K562 (cell line): ENCODE data around the gene FGFR4. TPM values are rescaled to one million over a fixed set of nuclear protein-coding genes. Genes with fewer than 3 reads are reported as not detected.
A peak's percentile ranks its signal among the peaks of the same experiment; 100 is the strongest.

ENCODE experiments used
- CBX5 ChIP-seq: IDR thresholded peaks from 2 replicates; pipeline ENCODE4 v1.6.1; 2014; ENCODE audit warnings: low read depth, borderline replicate concordance
- CREB5 ChIP-seq: fragments of 250-450 bp; sonication (Bioruptor Pico); IDR thresholded peaks from 2 replicates; pipeline ENCODE4 v1.5.0; 2020; ENCODE audit warnings: mild to moderate bottlenecking
- EP400 ChIP-seq: fragments of 450-650 bp; IDR thresholded peaks from 2 replicates; pipeline ENCODE4 v1.6.1; 2017; ENCODE audit warnings: antibody characterized with exemption, mild to moderate bottlenecking, moderate library complexity
- HNRNPK ChIP-seq: fragments of 200-400 bp; formaldehyde crosslinking; IDR thresholded peaks from one replicate; pipeline ENCODE4 v1.6.1; 2018; ENCODE audit warnings: mild to moderate bottlenecking, low read depth, low read length; ENCODE audit not compliant: poor library complexity, severe bottlenecking
- LARP7 ChIP-seq: fragments of 450-650 bp; IDR thresholded peaks from 2 replicates; pipeline ENCODE4 v1.6.1; 2016
- MCM7 ChIP-seq, 2 experiments: fragments of 450-650 bp; IDR thresholded peaks; 2 replicates each; pipeline ENCODE4 v1.6.1; 2016 to 2018
- MTA2 ChIP-seq: fragments of 450-650 bp; IDR thresholded peaks from 2 replicates; pipeline ENCODE4 v1.6.1; 2016; ENCODE audit warnings: low read depth
- POLR2H ChIP-seq: IDR thresholded peaks from 2 replicates; pipeline ENCODE4 v1.6.1; 2016; ENCODE audit warnings: missing genetic modification characterization, low read depth, mild to moderate bottlenecking, control low read depth, missing compliant biosample characterization, moderate library complexity
- PYGO2 ChIP-seq: fragments of 450-650 bp; IDR thresholded peaks from 2 replicates; pipeline ENCODE4 v1.6.1; 2016; ENCODE audit warnings: mild to moderate bottlenecking, missing genetic modification characterization, moderate library complexity, missing compliant biosample characterization
- ZBTB11 ChIP-seq, 3 experiments: fragments of 200-800 bp in 1 of 3; fragments of 250-450 bp in 1 of 3; fragments of 450-650 bp in 1 of 3; sonication (Bioruptor Pico) in 1 of 3; sonication (Bioruptor generic) in 1 of 3; formaldehyde crosslinking in 1 of 3; IDR thresholded peaks; 2 replicates each; pipeline versions ENCODE4 v1.6.1 to v1.8.0; 2016 to 2022; ENCODE audit warnings: mild to moderate bottlenecking in 2 of 3, missing genetic modification characterization in 2 of 3, missing compliant biosample characterization in 1 of 3, moderate library complexity in 1 of 3
- ZBTB34 ChIP-seq: fragments of 250-450 bp; sonication (Bioruptor Pico); IDR thresholded peaks from 2 replicates; pipeline ENCODE4 v1.8.0; 2021; ENCODE audit warnings: mild to moderate bottlenecking, moderate library complexity
- ZNF280B ChIP-seq: fragments of 250-450 bp; sonication (Bioruptor Pico); IDR thresholded peaks from 2 replicates; pipeline ENCODE4 v1.5.1; 2021; ENCODE audit warnings: mild to moderate bottlenecking
- ZNF583 ChIP-seq: fragments of 250-450 bp; sonication (Bioruptor Pico); IDR thresholded peaks from 2 replicates; pipeline ENCODE4 v1.4.0; 2020
- polyA plus RNA-seq, 8 experiments: library from polyadenylated mRNA; depleted of rRNA in 4 of 8; stranded (reverse) in 5 of 8; unstranded in 3 of 8; fragments of >200 nt; fragmentation: Nextera tagmentation in 2 of 8; fragmentation: Illumina TruSeq in 1 of 8; extraction: Ambion mirVana in 2 of 8; extraction: Trizol in 1 of 8; gene quantifications; 2 replicates each; pipeline versions ENCODE4 v1.2.1 to v1.2.3, GENCODE V29; 2011 to 2014; ENCODE audit warnings: inconsistent platforms in 1 of 8, missing spikeins in 1 of 8
- total RNA-seq, 7 experiments: library from RNA; depleted of rRNA in 6 of 7; stranded (reverse); fragments of >200 nt in 6 of 7; fragmentation: Illumina TruSeq in 2 of 7; extraction: Trizol in 2 of 7; gene quantifications; 2 replicates each; pipeline versions ENCODE4 v1.2.1 to v1.2.3, GENCODE V29; 2011 to 2021; ENCODE audit warnings: low replicate concordance in 1 of 7
- TF ChIP-seq, protein P1 (sequence below): sonication (generic); formaldehyde crosslinking; IDR thresholded peaks from 2 replicates; pipeline ENCODE4 v1.9.0; 2022; ENCODE audit warnings: mild to moderate bottlenecking, missing genetic modification reagents
- TF ChIP-seq, protein P2 (sequence below): fragments of 250-450 bp; sonication (Bioruptor Pico); IDR thresholded peaks from 2 replicates; pipeline ENCODE4 v1.9.0; 2021; ENCODE audit warnings: mild to moderate bottlenecking
- TF ChIP-seq, protein P3 (sequence below): fragments of 450-650 bp; formaldehyde crosslinking; IDR thresholded peaks from 2 replicates; pipeline ENCODE4 v1.4.0; 2020; ENCODE audit warnings: mild to moderate bottlenecking, moderate library complexity

The FGFR4 gene
- total and polyA plus RNA-seq, 9 of the 15 experiments (the other 6 are each of a cell fraction or from before 2014, with no cell fraction given): 0.76 to 35.4 (median 7.5) TPM

GRCh38 chr5:177133853-177134696 lies 47.4 kb downstream of the FGFR4 start (continued):
- TF ChIP-seq ZBTB11 (CRISPR knock-in tag; IDR thresholded peaks at IDR 0.05) (0 out of 6 replicates have a peak, but pooled peaks of 1 of the 3 experiments have one; percentile 50), ZNF280B (CRISPR knock-in tag) (no peak), PYGO2 (tag) (no peak), POLR2H (tag) (peak; percentile 11; the same call in 1 of the 2 replicates), MCM7 (IDR thresholded peaks at IDR 0.05) (no peak), ZNF583 (CRISPR knock-in tag) (0 out of 2 replicates have a peak, but pooled peaks have one; percentile 39), LARP7 (no peak), HNRNPK (peak; percentile 82), CBX5 (no peak), CREB5 (CRISPR knock-in tag) (no peak), EP400 (0 out of 2 replicates have a peak, but pooled peaks have one; percentile 24), ZBTB34 (CRISPR knock-in tag) (0 out of 2 replicates have a peak, but pooled peaks have one; percentile 26), MTA2 (no peak)
- TF ChIP-seq, protein P1, sequence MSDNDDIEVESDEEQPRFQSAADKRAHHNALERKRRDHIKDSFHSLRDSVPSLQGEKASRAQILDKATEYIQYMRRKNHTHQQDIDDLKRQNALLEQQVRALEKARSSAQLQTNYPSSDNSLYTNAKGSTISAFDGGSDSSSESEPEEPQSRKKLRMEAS (CRISPR knock-in tag): peak; percentile 43; the same call in 1 of the 2 replicates
- TF ChIP-seq, protein P2, sequence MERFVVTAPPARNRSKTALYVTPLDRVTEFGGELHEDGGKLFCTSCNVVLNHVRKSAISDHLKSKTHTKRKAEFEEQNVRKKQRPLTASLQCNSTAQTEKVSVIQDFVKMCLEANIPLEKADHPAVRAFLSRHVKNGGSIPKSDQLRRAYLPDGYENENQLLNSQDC (CRISPR knock-in tag): no peak
- TF ChIP-seq, protein P3, sequence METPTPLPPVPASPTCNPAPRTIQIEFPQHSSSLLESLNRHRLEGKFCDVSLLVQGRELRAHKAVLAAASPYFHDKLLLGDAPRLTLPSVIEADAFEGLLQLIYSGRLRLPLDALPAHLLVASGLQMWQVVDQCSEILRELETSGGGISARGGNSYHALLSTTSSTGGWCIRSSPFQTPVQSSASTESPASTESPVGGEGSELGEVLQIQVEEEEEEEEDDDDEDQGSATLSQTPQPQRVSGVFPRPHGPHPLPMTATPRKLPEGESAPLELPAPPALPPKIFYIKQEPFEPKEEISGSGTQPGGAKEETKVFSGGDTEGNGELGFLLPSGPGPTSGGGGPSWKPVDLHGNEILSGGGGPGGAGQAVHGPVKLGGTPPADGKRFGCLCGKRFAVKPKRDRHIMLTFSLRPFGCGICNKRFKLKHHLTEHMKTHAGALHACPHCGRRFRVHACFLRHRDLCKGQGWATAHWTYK: peak; percentile 80; the same call in 1 of the 2 replicates
